Ectodermal cell (in vitro differentiated cells): ENCODE data around the gene PLP1.
"Not testable (repeated sequence)": the region's sequence is repeated elsewhere in the genome, so short reads cannot be mapped to it uniquely, and the experiment has no call there.

Experiments used
- H3K27ac ChIP-seq: 2 replicates; pipeline ENCODE4 v1.7.0; 2013; ENCODE audit warnings: mild to moderate bottlenecking, low read depth, low read length; ENCODE audit not compliant: insufficient read depth, poor library complexity, severe bottlenecking
- H3K27me3 ChIP-seq: 2 replicates; pipeline ENCODE4 v1.7.0; 2013; ENCODE audit warnings: mild to moderate bottlenecking, low read length; ENCODE audit not compliant: insufficient read depth, control insufficient read depth, poor library complexity, severe bottlenecking
- H3K36me3 ChIP-seq: one replicate; pipeline ENCODE4 v1.7.0; 2013; ENCODE audit warnings: low read length; ENCODE audit not compliant: control insufficient read depth, insufficient read depth
- H3K4me1 ChIP-seq: one replicate; pipeline ENCODE4 v1.7.0; 2013; ENCODE audit warnings: low read length; ENCODE audit not compliant: control insufficient read depth, insufficient read depth
- H3K4me3 ChIP-seq: 2 replicates; pipeline ENCODE4 v1.7.0; 2013; ENCODE audit warnings: low read depth, low read length, control low read depth; ENCODE audit not compliant: insufficient read depth
- H3K9me3 ChIP-seq: 2 replicates; pipeline ENCODE4 v1.7.0; 2013; ENCODE audit warnings: mild to moderate bottlenecking, low read length, moderate library complexity; ENCODE audit not compliant: control insufficient read depth
- WGBS, 2 experiments: methylation state at CpG; one replicate each; pipeline ENCODE4 v1.1.7; 2013; ENCODE audit warnings: missing lambda C conversion rate in 2 of 2; 5-methylcytosine and 5-hydroxymethylcytosine counted together

The PLP1 gene

DNA sequence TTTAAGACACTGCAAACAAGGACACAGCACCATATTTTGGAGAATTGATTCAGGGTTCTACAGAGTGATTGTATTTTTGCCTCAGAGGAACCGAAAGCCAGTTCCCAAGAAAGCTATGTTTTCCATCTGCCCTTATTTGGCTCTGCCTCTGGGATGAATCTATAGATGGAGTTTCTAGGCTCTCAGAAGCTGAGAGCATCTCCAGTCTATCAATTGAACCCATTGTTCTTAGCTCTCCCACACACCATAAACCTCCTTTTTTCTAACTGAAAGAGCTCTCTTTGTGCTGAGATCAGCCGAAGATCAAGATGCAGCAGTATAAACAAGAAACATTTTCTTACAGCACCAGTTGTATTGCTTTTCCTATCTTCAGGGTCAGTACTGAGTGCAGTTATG lies 16.9 kb downstream of the PLP1 start:
- H3K4me3 ChIP-seq, result no peak overlapping the region
- peak overlapping the region; percentile 60 for H3K27ac ChIP-seq
- 55 to 78% methylated on average over 1 to 2 of the region's 2 CpGs for WGBS, 2 experiments
- peaks cover 3% of the 10 kb centered on the region for H3K4me1 ChIP-seq
- no peaks in the 10 kb centered on the region for H3K27me3 ChIP-seq
- no peaks in the 10 kb centered on the region for H3K36me3 ChIP-seq
- no peaks in the 10 kb centered on the region for H3K9me3 ChIP-seq

DNA sequence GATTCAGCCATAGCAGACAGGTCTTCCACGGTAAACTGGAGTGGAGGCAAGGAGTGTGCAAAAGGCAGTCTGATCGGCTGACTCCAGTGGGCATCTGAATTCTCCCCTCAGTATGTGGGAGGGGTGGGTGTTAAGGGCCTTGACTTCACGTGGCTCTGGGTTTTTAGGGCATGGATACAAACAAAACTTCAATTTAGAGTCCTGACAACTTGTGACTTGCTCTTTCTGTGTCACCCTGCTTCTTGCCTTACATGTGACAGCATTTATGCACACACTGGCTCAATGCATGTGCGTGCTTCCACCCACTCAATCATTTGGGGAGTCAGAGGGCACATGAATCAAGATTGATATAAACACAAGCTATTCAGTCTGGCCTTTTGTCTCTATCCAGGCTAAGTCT lies 17.5 kb downstream of the PLP1 start:
- H3K27ac ChIP-seq, result peak overlapping the region; percentile 60
- 72 to 79% methylated on average over 4 of the region's 4 CpGs for WGBS, 2 experiments

GRCh38 chrX:103797691-103798090 lies 21.1 kb downstream of the PLP1 start:
- no peaks in the 10 kb centered on the region for H3K9me3 ChIP-seq
- H3K36me3 ChIP-seq, result no peaks in the 10 kb centered on the region
- no peak overlapping the region for H3K27ac ChIP-seq
- no peaks in the 10 kb centered on the region for H3K27me3 ChIP-seq
- no peak overlapping the region for H3K4me3 ChIP-seq
- WGBS, 2 experiments, result 73 to 95% methylated on average over 2 of the region's 2 CpGs
- H3K4me1 ChIP-seq, result peaks cover 3% of the 10 kb centered on the region

More for the DNA sequence above, 17.5 kb downstream of the PLP1 start:
- Histone ChIP-seq H3K9me3 (no peaks in the 10 kb centered on the region), H3K36me3 (no peaks in the 10 kb centered on the region), H3K4me1 (peaks cover 3% of the 10 kb centered on the region), H3K4me3 (no peak overlapping the region), H3K27me3 (no peaks in the 10 kb centered on the region)

DNA sequence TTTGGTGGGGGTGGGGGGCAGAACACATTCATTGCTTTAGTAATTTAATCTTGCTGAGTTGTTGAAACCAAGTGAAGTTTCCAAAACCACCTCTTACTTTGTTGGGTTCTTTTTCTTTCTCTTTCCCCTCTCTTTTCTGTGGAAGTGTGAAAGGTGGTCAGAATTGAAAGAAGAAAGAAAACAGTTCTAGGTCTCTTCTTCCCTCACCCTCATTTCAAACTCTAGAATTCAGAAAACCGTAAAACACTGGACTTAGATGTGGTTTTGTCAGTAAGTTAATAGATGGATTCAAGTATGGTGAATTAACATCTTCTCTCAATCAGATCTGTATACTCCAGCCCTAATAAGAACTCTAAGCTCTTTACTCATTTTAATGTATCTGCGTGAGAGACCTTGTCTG lies 23.7 kb downstream of the PLP1 start:
- Histone ChIP-seq H3K36me3 (no peaks in the 10 kb centered on the region), H3K27ac (no peak overlapping the region), H3K9me3 (no peaks in the 10 kb centered on the region), H3K4me1 (no peaks in the 10 kb centered on the region), H3K4me3 (no peak overlapping the region), H3K27me3 (no peaks in the 10 kb centered on the region)
- 100% methylated on average over 1 of the region's 2 CpGs; no CpG with 5 or more reads in 1 of the 2 experiments for WGBS, 2 experiments

GRCh38 chrX:103805860-103806259 lies 29.2 kb downstream of the PLP1 start:
- H3K27me3 ChIP-seq, result no peaks in the 10 kb centered on the region
- H3K9me3 ChIP-seq, result no peaks in the 10 kb centered on the region
- H3K4me1 ChIP-seq, result no peaks in the 10 kb centered on the region
- no peak overlapping the region for H3K27ac ChIP-seq
- no peak overlapping the region for H3K4me3 ChIP-seq
- H3K36me3 ChIP-seq, result no peaks in the 10 kb centered on the region

GRCh38 chrX:103806862-103807474 lies 30.3 kb downstream of the PLP1 start:
- Histone ChIP-seq H3K27me3 (no peaks in the 10 kb centered on the region), H3K27ac (no peak overlapping the region)
- 84 to 95% methylated on average over 4 of the region's 4 CpGs for WGBS, 2 experiments

GRCh38 chrX:103811858-103812257 lies 35.2 kb downstream of the PLP1 start:
- Histone ChIP-seq H3K4me1 (no peaks in the 10 kb centered on the region), H3K4me3 (no peak overlapping the region), H3K27me3 (no peaks in the 10 kb centered on the region), H3K9me3 (no peaks in the 10 kb centered on the region), H3K27ac (no peak overlapping the region), H3K36me3 (no peaks in the 10 kb centered on the region)
- WGBS, 2 experiments, result 72% methylated on average over 3 of the region's 3 CpGs; no CpG with 5 or more reads in 1 of the 2 experiments

More at GRCh38 chrX:103806862-103807474, 30.3 kb downstream of the PLP1 start:
- Histone ChIP-seq H3K36me3 (no peaks in the 10 kb centered on the region), H3K9me3 (no peaks in the 10 kb centered on the region), H3K4me1 (no peaks in the 10 kb centered on the region), H3K4me3 (no peak overlapping the region)

DNA sequence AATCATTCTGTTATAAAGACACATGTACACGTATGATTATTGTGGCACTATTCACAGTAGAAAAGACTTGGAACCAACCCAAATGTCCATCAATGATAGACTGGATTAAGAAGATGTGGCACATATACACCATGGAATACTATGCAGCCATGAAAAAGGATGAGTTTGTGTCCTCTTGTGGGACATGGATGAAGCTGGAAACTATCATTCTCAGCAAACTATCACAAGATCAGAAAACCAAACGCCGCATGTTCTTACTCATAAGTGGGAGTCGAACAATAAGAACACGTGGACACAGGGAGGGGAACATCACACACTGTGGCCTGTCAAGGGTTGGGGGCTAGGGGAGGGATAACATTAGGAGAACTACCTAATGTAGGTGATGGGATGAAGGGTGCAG lies 40.5 kb downstream of the PLP1 start:
- WGBS, 2 experiments, result 55 to 57% methylated on average over 4 to 5 of the region's 5 CpGs
- H3K4me1 ChIP-seq, H3K27me3 ChIP-seq, H3K27ac ChIP-seq, H3K36me3 ChIP-seq, H3K9me3 ChIP-seq, H3K4me3 ChIP-seq: not testable (repeated sequence)

DNA sequence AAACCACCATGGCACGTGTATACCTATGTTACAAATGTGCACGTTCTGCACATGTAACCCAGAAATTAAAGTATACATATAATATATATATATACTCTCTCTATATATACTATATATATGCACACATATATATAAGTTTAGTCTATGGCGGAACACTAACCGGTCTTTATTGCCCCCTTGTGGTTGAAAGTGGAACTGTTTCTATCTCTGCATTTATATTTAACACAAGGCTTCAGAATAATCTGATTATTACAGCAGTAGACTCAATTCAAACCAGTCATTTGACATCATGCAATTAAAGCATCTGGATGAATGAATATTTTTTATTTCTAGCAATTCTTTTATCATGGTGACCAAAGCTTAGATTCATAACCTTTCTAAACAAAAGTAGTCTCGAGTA lies 40.9 kb downstream of the PLP1 start:
- H3K27me3 ChIP-seq, result no peaks in the 10 kb centered on the region
- H3K36me3 ChIP-seq, result no peaks in the 10 kb centered on the region
- H3K4me3 ChIP-seq, result no peak overlapping the region
- WGBS, 2 experiments, result 100% methylated on average over 1 of the region's 5 CpGs
- H3K9me3 ChIP-seq, result no peaks in the 10 kb centered on the region
- H3K27ac ChIP-seq, result no peak overlapping the region
- no peaks in the 10 kb centered on the region for H3K4me1 ChIP-seq

DNA sequence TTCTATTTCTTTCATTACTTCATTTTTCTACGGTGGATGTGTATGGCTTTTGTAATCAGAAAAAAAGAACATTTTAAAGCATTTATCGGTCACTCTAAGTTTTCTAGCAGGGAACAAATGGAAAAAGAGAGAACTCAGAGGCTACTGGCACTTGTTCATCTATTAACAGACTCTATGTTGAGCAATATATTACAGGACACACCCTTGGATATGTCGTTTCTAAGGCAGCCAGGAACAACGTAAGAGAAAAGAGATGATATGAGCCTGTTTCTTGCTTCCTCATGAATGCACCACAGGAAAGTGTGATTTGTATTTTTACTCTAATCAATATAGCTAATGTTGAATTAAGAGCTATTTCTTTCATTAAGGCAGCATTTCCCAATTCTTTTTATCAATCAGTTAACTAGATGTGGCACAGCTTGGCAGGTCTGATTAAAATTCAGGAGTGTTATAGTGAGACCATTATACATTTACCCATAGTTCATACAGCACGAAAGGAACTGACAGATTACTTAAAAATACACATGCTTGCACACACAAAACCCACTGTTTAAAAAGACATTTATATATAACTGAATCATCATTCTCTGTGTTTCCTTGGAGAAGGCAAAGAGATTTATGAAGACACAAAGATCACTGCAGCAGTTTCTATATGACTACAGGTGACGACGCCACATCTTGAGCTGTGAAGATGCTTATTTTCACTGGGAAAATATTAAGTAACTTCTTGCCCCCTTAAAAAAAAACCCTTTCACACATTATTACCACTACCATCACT lies 42.4 kb downstream of the PLP1 start:
- 73 to 85% methylated on average over 4 to 5 of the region's 7 CpGs for WGBS, 2 experiments
- Histone ChIP-seq H3K4me1 (no peaks in the 10 kb centered on the region), H3K27ac (no peak overlapping the region), H3K9me3 (no peaks in the 10 kb centered on the region), H3K4me3 (no peak overlapping the region), H3K27me3 (no peaks in the 10 kb centered on the region), H3K36me3 (no peaks in the 10 kb centered on the region)
